GM12872 (cell line): ENCODE data around the gene BPIFB3.

Source experiments
- CTCF ChIP-seq: IDR thresholded peaks from 3 replicates; pipeline ENCODE4 v1.5.1; 2011; ENCODE audit warnings: low read depth, mild to moderate bottlenecking, low read length, moderate library complexity; ENCODE audit not compliant: insufficient read depth

Gene BPIFB3

GRCh38 chr20:33014336-33015113, 39.2 kb upstream of the BPIFB3 start:
- TF ChIP-seq CTCF = no peak

- TF ChIP-seq CTCF = no peak
Observed at GRCh38 chr20:33015114-33015484, 38.6 kb upstream of the BPIFB3 start.

- no peak for TF ChIP-seq CTCF
Observed at GRCh38 chr20:33015700-33016580, 37.8 kb upstream of the BPIFB3 start.

GRCh38 chr20:33016581-33017109, 37.1 kb upstream of the BPIFB3 start:
- no peak for TF ChIP-seq CTCF

- no peak for TF ChIP-seq CTCF
Observed at GRCh38 chr20:33017542-33017941, 36.2 kb upstream of the BPIFB3 start.

GRCh38 chr20:33018169-33018931, 35.4 kb upstream of the BPIFB3 start:
- no peak for TF ChIP-seq CTCF
